Measurements from ENCODE around the gene GARIN5B. TPM values are rescaled to one million over a fixed set of nuclear protein-coding genes. Genes with fewer than 3 reads are reported as not detected.

GARIN5B gene
- total and polyA plus RNA-seq, 2 of the 13 experiments (the other 11 are each of a cell fraction or from before 2014, with no cell fraction given) = not detected

DNA sequence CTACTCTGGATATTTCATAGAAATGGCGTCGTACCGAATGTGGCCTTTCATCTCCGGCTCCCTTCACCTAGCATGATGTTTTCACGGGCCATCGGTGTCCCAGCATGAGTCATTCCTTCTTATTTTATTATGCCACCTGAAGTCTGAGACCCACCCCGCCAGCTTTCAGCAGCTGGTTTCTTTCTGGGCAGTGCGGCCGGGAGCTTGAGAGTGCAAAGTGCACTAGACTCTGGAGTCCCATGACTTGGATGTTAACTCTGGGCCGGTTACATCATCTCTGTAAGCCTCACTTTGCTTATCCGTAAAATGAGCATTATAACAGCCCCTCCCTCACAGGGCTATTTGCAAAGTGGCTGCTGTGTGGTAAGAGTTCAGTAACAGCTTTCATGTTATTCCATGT, 29.2 kb downstream of the GARIN5B start (continued):
- TF ChIP-seq, protein P1, sequence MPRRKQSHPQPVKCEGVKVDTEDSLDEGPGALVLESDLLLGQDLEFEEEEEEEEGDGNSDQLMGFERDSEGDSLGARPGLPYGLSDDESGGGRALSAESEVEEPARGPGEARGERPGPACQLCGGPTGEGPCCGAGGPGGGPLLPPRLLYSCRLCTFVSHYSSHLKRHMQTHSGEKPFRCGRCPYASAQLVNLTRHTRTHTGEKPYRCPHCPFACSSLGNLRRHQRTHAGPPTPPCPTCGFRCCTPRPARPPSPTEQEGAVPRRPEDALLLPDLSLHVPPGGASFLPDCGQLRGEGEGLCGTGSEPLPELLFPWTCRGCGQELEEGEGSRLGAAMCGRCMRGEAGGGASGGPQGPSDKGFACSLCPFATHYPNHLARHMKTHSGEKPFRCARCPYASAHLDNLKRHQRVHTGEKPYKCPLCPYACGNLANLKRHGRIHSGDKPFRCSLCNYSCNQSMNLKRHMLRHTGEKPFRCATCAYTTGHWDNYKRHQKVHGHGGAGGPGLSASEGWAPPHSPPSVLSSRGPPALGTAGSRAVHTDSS (CRISPR knock-in tag; conservative IDR thresholded peaks at IDR 0.05) = no peak
- TF ChIP-seq ZFP36L1 (CRISPR knock-in tag; IDR thresholded peaks at IDR 0.05) (no peak), REST (IDR thresholded peaks at IDR 0.05; ENCODE audit: borderline replicate concordance in 1 of 2, low read depth in 1 of 2, low read length in 2 of 2) (no peak), DPF2 (CRISPR knock-in tag; IDR thresholded peaks at IDR 0.05; ENCODE audit: borderline replicate concordance, low read depth) (no peak), TRIM22 (IDR thresholded peaks at IDR 0.05) (no peak), PRDM10 (CRISPR knock-in tag; IDR thresholded peaks at IDR 0.05; ENCODE audit: low read depth) (0 out of 2 replicates have a peak, but pooled peaks have one; percentile 47), ESRRA (CRISPR knock-in tag; IDR thresholded peaks at IDR 0.05; ENCODE audit: low read depth) (no peak), ARNT2 (CRISPR knock-in tag; IDR thresholded peaks at IDR 0.05; ENCODE audit: low read depth) (no peak), CHCHD3 (CRISPR knock-in tag; IDR thresholded peaks at IDR 0.05) (no peak), ZFP82 (CRISPR knock-in tag; IDR thresholded peaks at IDR 0.05; ENCODE audit: borderline replicate concordance) (no peak), ZNF777 (CRISPR knock-in tag; IDR thresholded peaks at IDR 0.05) (no peak), CCDC6 (CRISPR knock-in tag; IDR thresholded peaks at IDR 0.05) (no peak; the same call in 1 of the 2 replicates), TP53 (CRISPR knock-in tag; conservative IDR thresholded peaks at IDR 0.05) (no peak), POLR2AphosphoS5 (IDR thresholded peaks at IDR 0.05; ENCODE audit: low read depth, low read length) (peak; percentile 72), RARA (CRISPR knock-in tag; IDR thresholded peaks at IDR 0.05) (peak; percentile 57; the same call in 1 of the 2 replicates)
- TF ChIP-seq, protein P2, sequence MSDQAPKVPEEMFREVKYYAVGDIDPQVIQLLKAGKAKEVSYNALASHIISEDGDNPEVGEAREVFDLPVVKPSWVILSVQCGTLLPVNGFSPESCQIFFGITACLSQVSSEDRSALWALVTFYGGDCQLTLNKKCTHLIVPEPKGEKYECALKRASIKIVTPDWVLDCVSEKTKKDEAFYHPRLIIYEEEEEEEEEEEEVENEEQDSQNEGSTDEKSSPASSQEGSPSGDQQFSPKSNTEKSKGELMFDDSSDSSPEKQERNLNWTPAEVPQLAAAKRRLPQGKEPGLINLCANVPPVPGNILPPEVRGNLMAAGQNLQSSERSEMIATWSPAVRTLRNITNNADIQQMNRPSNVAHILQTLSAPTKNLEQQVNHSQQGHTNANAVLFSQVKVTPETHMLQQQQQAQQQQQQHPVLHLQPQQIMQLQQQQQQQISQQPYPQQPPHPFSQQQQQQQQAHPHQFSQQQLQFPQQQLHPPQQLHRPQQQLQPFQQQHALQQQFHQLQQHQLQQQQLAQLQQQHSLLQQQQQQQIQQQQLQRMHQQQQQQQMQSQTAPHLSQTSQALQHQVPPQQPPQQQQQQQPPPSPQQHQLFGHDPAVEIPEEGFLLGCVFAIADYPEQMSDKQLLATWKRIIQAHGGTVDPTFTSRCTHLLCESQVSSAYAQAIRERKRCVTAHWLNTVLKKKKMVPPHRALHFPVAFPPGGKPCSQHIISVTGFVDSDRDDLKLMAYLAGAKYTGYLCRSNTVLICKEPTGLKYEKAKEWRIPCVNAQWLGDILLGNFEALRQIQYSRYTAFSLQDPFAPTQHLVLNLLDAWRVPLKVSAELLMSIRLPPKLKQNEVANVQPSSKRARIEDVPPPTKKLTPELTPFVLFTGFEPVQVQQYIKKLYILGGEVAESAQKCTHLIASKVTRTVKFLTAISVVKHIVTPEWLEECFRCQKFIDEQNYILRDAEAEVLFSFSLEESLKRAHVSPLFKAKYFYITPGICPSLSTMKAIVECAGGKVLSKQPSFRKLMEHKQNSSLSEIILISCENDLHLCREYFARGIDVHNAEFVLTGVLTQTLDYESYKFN (CRISPR knock-in tag; conservative IDR thresholded peaks at IDR 0.05) = peak; percentile 84
